Hepatocyte (in vitro differentiated cells): ENCODE measurements around the gene SOBP.

Source experiments
- CTCF ChIP-seq: fragments of 200-600 bp; sonication (generic); IDR thresholded peaks from 2 replicates; pipeline ENCODE4 v1.5.1; 2016; ENCODE audit warnings: antibody characterized with exemption, mild to moderate bottlenecking; ENCODE audit not compliant: poor library complexity
- EZH2 ChIP-seq: fragments of 200-600 bp; sonication (generic); IDR thresholded peaks from 2 replicates; pipeline ENCODE4 v1.6.1; 2016; ENCODE audit warnings: antibody characterized with exemption, mild to moderate bottlenecking, borderline replicate concordance

DNA sequence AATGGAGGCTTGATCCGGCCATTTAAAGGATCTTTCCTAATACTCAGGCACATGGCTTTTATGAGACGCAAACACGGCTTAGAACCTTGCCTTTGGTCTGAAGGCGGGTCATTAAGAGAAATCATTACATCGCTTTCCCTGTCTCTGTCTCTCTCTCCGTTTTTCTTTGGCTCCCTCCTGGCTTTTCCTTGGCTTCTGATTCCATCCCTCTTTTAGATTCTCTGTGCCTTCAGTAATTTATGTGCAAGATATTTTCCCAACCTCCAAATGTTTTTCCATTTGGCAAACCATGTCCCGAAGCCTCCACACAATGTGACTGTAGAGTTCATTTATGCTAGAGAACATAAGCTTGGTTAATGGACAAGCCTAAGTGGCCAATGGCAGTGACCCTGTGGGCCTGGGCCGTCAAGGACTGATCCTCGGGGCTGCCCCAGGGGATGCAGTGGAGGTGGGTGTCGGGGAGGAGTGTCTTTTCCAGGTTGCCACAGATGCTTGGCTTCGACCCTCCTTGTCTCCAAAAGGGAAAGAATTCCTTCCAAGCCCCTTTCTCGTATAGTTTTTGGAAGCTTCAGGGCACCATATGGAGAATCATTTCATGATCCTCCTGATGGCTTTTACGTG lies 177.2 kb downstream of the SOBP start:
- TF ChIP-seq CTCF (no peak), EZH2 (no peak)
